Left colon (tissue), 2 donors: ENCODE data around the gene ALAD. TPM values are rescaled to one million over a fixed set of nuclear protein-coding genes. Genes with fewer than 3 reads are reported as not detected.
"Not testable (repeated sequence)": the region's sequence is repeated elsewhere in the genome, so short reads cannot be mapped to it uniquely, and the experiment has no call there.

ENCODE experiments used
- ATAC-seq: fragments of 200-7000 bp; cut with Tn5 transposase; one replicate; pipeline ENCODE4 v1.9.1; 2020; ENCODE audit warnings: mild to moderate bottlenecking, moderate library complexity
- DNase-seq, 2 donors: peaks; one replicate each; pipeline ENCODE4 v3.0.0-alpha.2; 2020
- intact Hi-C, 2 donors: fragments of 100-400 bp; cut with DNase I in 1 of 2; cut with micrococcal nuclease in 1 of 2; formaldehyde crosslinking; loops; one replicate each; pipeline versions ENCODE4 v1.11.2 to v1.14.0; 2022; cut with DNase I, micrococcal nuclease
- total RNA-seq, 2 donors: library from RNA; stranded (reverse); fragmentation: NEBNext Ultra II Directional; extraction: Animal tissue kit (Norgen Biotek cat#: 25700); gene quantifications; one replicate each; pipeline ENCODE4 v1.2.1, GENCODE V29; 2021
- donor health status: DM: no; HTN: no; CAD: no.
- donor health status: DM: yes; HTN: yes; CAD: no.

ALAD gene
- total RNA-seq, 2 donors from 2014 or later: 58.8 to 64.1 TPM

- intact Hi-C loops, DNase-seq: not testable (repeated sequence)
Measured at GRCh38 chr9:113379094-113379828, 21.8 kb downstream of the ALAD start.

GRCh38 chr9:113376634-113377567, 24.2 kb downstream of the ALAD start, which contains the start of gene HDHD3:
TSS of gene HDHD3 (minus strand) at chr9:113376986. CDS start at chr9:113374354, 2,632 bp downstream.
- peak; percentile 71 for ATAC-seq
- DNase-seq: peak; percentile 89
- intact Hi-C loops: no loop called here

More at GRCh38 chr9:113379094-113379828, 21.8 kb downstream of the ALAD start:
- ATAC-seq: not testable (repeated sequence)

GRCh38 chr9:113375057-113376023, 25.7 kb downstream of the ALAD start:
- DNase-seq: peak; percentile 54 to 79
- intact Hi-C loops: no loop called here
- ATAC-seq: peak; percentile 68

- intact Hi-C loops: no loop called here
- ATAC-seq: no peak
- DNase-seq: peak in 1 of 2 donors; percentile 28
Measured at GRCh38 chr9:113373676-113374392, 27.2 kb downstream of the ALAD start.

- ATAC-seq (no peak), DNase-seq (no peak)
- intact Hi-C loops: no loop called here
Measured at GRCh38 chr9:113373256-113373655, 27.8 kb downstream of the ALAD start.

GRCh38 chr9:113372059-113372458, 29.0 kb downstream of the ALAD start:
- intact Hi-C loops: no loop called here
- DNase-seq (no peak), ATAC-seq (no peak)

GRCh38 chr9:113370806-113371325, 30.2 kb downstream of the ALAD start:
- ATAC-seq (no peak), DNase-seq (no peak)
- intact Hi-C loops: no loop called here

- intact Hi-C loops: no loop called here
- ATAC-seq (peak; percentile 3), DNase-seq (no peak)
Measured at GRCh38 chr9:113369855-113370140, 31.3 kb downstream of the ALAD start.

- ATAC-seq (peak; percentile 10), DNase-seq (no peak)
- intact Hi-C loops: no loop called here
Measured at GRCh38 chr9:113368982-113369854, 31.9 kb downstream of the ALAD start.

- intact Hi-C loops: no loop called here
- ATAC-seq (no peak), DNase-seq (no peak)
Measured at GRCh38 chr9:113368348-113368981, 32.6 kb downstream of the ALAD start.

- DNase-seq, ATAC-seq, intact Hi-C loops: not testable (repeated sequence)
Measured at GRCh38 chr9:113365652-113366051, 35.4 kb downstream of the ALAD start.

GRCh38 chr9:113364951-113365350, 36.1 kb downstream of the ALAD start:
- no peak for ATAC-seq
- intact Hi-C loops: no loop called here
- DNase-seq: no peak

GRCh38 chr9:113363336-113363735, 37.7 kb downstream of the ALAD start:
- ATAC-seq: no peak
- intact Hi-C loops: no loop called here
- DNase-seq: no peak

- intact Hi-C loops: no loop called here
- DNase-seq (no peak), ATAC-seq (no peak)
Measured at GRCh38 chr9:113361304-113362018, 39.6 kb downstream of the ALAD start.

- ATAC-seq: no peak
- no peak for DNase-seq
- intact Hi-C loops: no loop called here
Measured at GRCh38 chr9:113360242-113360842, 40.7 kb downstream of the ALAD start.

GRCh38 chr9:113359385-113359784, 41.7 kb downstream of the ALAD start:
- DNase-seq: no peak
- intact Hi-C loops: no loop called here

More at GRCh38 chr9:113359385-113359784, 41.7 kb downstream of the ALAD start:
- ATAC-seq: no peak
